ENCODE results near the gene MATCAP1.
A peak's percentile ranks its signal among the peaks of the same experiment; 100 is the strongest.

Gene MATCAP1

DNA sequence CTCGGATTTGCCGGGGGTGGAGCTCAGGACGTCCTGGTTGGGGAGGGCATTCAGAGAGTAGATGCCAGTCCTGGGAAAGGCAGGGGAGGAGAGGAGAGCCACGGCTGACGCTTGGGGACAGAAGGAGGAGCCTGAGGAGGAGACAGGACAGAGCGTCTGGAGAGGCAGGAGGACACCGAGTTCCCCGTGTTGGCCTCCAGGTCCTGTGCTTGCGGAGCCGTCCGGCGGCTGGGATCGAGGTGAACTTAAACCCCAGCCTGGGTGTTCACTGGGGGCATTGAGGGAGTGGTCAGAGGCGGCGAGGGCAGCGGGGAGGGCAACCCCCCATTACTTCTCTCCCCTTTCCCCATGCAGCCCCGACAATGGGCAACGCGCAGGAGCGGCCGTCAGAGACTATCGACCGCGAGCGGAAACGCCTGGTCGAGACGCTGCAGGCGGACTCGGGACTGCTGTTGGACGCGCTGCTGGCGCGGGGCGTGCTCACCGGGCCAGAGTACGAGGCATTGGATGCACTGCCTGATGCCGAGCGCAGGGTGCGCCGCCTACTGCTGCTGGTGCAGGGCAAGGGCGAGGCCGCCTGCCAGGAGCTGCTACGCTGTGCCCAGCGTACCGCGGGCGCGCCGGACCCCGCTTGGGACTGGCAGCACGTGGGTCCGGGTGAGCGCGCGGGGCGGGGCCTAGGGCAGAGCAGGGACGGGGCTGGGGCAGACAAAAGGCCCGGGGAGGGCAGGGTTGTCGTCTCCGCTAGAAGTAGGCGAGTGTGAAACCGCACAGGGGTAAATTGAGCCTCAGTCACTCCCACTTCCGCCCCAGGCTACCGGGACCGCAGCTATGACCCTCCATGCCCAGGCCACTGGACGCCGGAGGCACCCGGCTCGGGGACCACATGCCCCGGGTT lies 9.7 kb downstream of the MATCAP1 start:
- no peak for DNase-seq (ENCODE audit: low read depth in 2 of 2)

DNA sequence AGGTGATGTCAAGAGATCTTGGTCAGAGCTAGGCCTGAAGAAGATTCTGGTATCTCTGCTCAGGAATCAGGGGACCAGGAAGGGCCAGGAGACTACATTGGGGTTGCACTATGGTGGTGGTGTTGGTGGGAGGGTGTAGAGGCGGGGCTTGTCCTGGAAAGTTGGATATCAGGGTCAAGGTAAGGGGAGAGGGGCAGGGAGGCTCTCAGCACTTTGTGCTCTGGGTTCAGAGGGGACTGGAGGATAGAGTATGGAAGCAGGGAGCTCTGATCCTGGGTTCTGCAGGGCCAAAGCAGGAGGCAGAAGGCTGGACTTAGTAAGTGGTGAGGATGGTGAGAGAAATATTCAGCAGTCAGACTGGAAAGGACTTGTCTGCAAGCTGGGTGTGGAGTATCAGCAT lies 10.4 kb downstream of the MATCAP1 start:
- no peak for DNase-seq (ENCODE audit: low read depth in 2 of 2)

DNA sequence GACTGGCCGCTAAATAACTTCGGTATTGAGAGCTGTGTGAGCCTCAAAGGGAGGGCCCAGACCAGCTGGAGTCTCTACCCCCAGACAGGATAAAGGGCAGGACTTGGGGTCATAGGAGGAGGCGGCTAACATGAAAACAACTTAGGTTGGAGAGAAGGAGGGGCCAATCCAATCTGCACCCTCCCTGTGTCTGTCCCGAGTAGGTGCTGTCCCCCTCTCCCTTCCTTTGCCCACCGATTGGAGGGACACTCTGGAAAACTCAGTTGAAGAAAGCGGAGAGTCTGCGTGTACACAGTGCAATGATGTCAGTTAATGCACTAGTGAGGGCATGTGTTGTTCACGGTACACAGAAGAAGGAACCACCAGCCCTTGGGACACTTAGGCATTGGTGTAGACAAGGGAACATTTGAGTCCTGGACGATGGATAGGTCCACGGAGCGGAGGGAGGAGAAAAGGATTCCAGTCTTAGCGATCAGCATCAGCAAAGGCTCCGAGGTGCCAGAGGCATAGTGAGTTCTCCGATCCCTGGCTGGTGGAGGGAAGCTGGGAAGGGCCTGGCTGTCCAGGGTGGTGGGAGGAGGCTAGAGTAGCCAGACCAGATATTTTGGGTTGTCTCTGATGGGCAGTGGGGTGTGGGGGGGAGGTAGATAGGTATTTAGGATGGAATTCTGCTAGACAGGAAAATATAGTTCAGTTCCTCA lies 12.7 kb downstream of the MATCAP1 start:
- DNase-seq (ENCODE audit: low read depth in 2 of 2) = no peak

GRCh38 chr16:67170168-67170948 lies 13.4 kb downstream of the MATCAP1 start, which contains the start of gene NOL3:
NOL3 (plus strand) TSS chr16:67170538.
- peak; percentile 69 to 70 for DNase-seq (ENCODE audit: low read depth in 2 of 2)

DNA sequence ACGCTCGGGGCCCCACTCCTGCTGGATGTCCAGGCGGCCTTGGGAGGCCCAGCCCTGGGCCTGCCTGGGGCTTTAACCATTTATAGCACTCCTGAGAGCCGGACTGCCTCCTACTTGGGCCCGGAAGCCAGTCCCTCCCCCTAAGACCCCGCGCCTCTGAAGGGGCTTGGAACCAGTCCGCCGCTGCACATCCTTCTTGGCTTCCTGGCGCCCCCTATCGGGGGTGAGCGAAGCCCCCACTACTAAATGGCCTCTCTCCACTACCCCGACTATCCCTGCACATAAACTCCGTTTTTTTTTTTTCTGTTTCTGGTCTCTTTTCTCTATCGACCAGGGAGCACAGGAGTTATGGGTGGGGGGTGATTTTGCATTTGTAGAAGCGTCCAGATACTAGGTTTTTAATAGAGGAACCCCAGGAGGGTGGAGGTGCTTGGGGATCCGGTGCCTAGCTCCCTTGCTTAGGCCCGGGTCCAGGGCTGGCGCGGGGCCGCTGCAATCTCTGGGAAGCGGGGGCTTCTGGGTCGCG lies 14.1 kb downstream of the MATCAP1 start:
- DNase-seq (ENCODE audit: low read depth in 2 of 2) = no peak

DNA sequence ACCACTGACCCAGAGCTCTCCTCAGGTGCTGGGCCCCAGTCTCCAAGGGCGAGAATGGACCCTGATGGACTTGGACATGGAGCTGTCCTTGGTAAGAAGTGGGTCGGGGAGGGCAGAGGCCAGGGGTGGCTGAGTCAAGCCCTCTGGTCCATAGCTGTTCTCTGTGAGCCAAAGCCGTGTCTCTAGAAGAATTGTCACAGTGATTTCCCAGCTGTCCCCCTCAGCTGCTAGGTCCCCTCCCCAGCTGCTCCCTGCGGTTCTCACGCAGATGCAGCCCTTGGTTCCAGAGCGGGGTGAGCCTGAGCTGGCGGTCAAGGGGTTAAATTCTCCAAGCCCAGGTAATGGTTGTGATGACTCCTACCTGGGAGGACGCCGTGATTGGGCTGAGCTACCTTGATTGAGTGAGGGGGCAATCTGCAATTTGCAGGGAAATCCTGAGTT lies 14.7 kb downstream of the MATCAP1 start:
- no peak for DNase-seq (ENCODE audit: low read depth in 2 of 2)

- no peak for DNase-seq (ENCODE audit: low read depth in 2 of 2)
These were observed 16.2 kb downstream of the MATCAP1 start for GRCh38 chr16:67167588-67167987.

DNA sequence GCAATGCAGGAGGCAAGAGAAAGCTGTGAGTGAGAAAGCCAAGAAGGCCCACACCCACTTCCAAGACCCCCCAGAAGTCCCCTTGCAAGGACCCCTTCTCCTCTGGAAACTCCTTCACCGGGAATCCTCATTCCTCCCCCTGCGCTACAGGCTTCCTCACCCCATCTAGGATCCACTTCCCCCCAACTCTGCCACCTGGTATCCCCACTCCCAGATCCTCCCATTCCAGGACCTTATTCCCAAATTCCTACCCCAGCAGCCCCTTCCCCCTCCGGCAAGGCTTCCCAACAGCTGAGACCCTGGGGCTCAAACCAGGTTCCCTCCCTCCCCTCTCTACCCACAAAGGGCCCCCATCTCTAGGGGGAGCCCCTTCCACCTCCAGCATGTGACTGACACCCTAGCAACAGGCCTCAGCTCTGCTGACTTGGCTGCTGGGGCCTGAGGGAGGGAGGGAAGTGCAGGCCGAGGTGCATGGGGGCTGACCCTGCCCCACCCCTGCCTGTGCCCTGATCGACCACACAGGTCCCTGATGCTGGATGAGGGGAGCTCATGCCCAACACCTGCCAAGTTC lies 17.1 kb downstream of the MATCAP1 start:
- no peak for DNase-seq (ENCODE audit: low read depth in 2 of 2)

GRCh38 chr16:67166110-67166547 lies 17.6 kb downstream of the MATCAP1 start:
- DNase-seq (ENCODE audit: low read depth in 2 of 2) = no peak

- DNase-seq (ENCODE audit: low read depth in 2 of 2) = no peak
These were observed 18.4 kb downstream of the MATCAP1 start for GRCh38 chr16:67165121-67166078.

GRCh38 chr16:67164599-67165061 lies 19.1 kb downstream of the MATCAP1 start, which contains the start of gene HSF4:
HSF4 (plus strand) TSS chr16:67164745; CDS start chr16:67164812, 67 bp downstream.
- no peak for DNase-seq (ENCODE audit: low read depth in 2 of 2)

DNA sequence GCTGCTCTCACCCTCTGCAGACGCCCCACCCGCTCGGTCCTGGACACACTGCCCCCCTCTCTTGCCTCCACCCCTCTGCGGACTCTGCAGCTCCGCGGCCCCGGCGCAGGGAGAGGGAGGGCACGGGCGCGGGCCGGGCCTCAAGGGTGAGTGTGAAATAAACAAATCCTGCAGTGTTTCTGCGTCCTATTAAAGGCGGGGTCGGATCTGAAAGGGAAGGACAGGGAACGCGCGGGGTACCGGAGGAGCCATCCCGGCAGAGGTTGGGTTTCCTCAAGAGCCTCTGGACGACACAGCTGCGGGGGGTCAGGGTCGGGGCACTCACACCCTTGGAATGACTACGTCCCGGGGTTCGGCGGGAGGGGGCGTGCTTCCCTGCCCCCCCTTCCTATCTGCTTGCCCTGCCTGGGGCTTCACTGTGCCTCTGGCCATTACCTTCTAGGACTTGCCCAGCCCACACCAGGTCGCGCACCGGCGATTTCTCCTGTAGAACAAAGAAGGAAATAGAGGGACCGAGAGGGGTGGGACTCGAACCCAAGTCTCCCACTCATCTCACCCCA lies 19.7 kb downstream of the MATCAP1 start:
- no peak for DNase-seq (ENCODE audit: low read depth in 2 of 2)

GRCh38 chr16:67163164-67163998 lies 20.4 kb downstream of the MATCAP1 start:
- DNase-seq (ENCODE audit: low read depth in 2 of 2) = no peak

DNA sequence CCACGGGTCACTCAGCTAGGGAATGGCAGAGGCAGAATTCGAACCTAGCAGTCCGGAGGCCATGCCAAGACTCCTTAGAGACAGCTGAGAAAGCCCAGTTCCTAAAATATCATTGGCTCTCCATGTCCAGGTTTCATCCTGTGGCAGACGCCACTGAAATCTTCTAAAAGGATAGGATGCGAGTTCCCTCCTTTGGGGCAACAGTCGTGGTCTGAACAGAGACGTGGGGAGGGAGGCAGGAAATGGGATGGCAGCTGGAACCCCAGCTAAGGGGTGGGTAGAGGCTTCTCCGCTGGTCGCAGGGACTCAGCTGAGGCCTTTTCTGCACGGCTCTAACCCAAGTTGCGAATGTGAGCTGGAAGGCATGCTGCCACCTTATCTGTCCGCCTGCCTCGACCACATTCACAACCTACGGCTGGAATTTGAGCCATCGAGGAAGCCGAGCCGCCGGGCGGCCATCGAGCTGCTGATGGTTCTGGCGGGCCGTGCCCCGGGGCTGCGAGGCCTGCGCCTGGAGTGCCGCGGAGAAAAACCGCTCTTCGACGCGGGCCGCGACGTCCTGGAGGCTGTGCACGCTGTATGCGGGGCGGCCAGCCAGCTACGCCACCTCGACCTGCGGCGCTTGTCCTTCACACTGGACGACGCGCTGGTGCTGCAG lies 21.1 kb downstream of the MATCAP1 start:
- no peak for DNase-seq (ENCODE audit: low read depth in 2 of 2)

- no peak for DNase-seq (ENCODE audit: low read depth in 2 of 2)
These were observed 22.1 kb downstream of the MATCAP1 start for GRCh38 chr16:67161595-67162058.

- DNase-seq (ENCODE audit: low read depth in 2 of 2) = no peak
These were observed 24.8 kb downstream of the MATCAP1 start for GRCh38 chr16:67158637-67159600.

All from fibroblast of skin of left quadriceps (primary cell).